HCT116 (cell line): ENCODE results near the gene MTA3. TPM values are rescaled to one million over a fixed set of nuclear protein-coding genes. Genes with fewer than 3 reads are reported as not detected.

Experiments used
- ATAC-seq: fragments of 200-7000 bp; cut with Tn5 transposase; 2 replicates; pipeline ENCODE4 v1.9.1; 2020; ENCODE audit warnings: mild to moderate bottlenecking, moderate library complexity
- BruUV-seq: library from RNA; stranded (reverse); fragments of 400-500 nt; replicated peaks from 2 replicates; lab custom pipeline; 2021; lab: Mats Ljungman, UMichigan
- CTCF ChIA-PET: fragments of 300-600 bp; sonication (Branson Sonifier 250); formaldehyde crosslinking; loops from one replicate; lab custom pipeline; 2021; ENCODE audit warnings: antibody characterized with exemption; lab: Charles Lee
- POLR2A ChIA-PET: fragments of 300-600, 350-600 bp; sonication (Branson Sonifier 250); formaldehyde crosslinking; loops from one replicate; lab custom pipeline; 2021; ENCODE audit warnings: antibody characterized with exemption; lab: Charles Lee
- RAD21 ChIA-PET, 2 experiments: fragments of 300-600 bp; sonication (Branson Sonifier 250); formaldehyde crosslinking; loops; one replicate each; lab custom pipeline; 2023; ENCODE audit warnings: low total read pairs in 2 of 2; ENCODE audit not compliant: uncharacterized antibody in 2 of 2, unreplicated experiment in 2 of 2, low non-redundant PET in 1 of 2; lab: Charles Lee
- DNase-seq: peaks from one replicate; pipeline ENCODE4 v3.0.0-alpha.2; 2010; ENCODE audit warnings: low read depth, low spot score
- H2AFZ ChIP-seq: fragments of 200-600 bp; shearing (Covaris generic), sonication (generic); 2 replicates; pipeline ENCODE4 v1.6.1; 2017; ENCODE audit warnings: low read depth, mixed run types, mixed read lengths, antibody characterized with exemption, low read length; ENCODE audit not compliant: poor library complexity, severe bottlenecking
- H3K27ac ChIP-seq: 2 replicates; pipeline ENCODE4 v1.5.1; 2012; ENCODE audit warnings: low read depth, low read length
- H3K27me3 ChIP-seq: fragments of 200-600 bp; sonication (generic); 2 replicates; pipeline ENCODE4 v1.6.1; 2016; ENCODE audit warnings: mixed run types, low read length, mixed read lengths; ENCODE audit not compliant: insufficient read depth
- H3K36me3 ChIP-seq, 2 experiments: fragments of 200-500 bp in 1 of 2; fragments of 200-600 bp in 1 of 2; sonication (Bioruptor generic) in 1 of 2; sonication (generic) in 1 of 2; 2 replicates each; pipeline versions ENCODE4 v1.5.1 to v1.6.1; 2014 to 2016; ENCODE audit warnings: low read length in 2 of 2, inconsistent platforms in 1 of 2, mixed read lengths in 1 of 2, mixed run types in 1 of 2; ENCODE audit not compliant: insufficient read depth in 2 of 2, control insufficient read depth in 1 of 2
- H3K4me1 ChIP-seq, 2 experiments: fragments of 200-600 bp in 1 of 2; sonication (generic) in 1 of 2; 2 replicates each; pipeline versions ENCODE4 v1.5.1 to v1.6.1; 2012 to 2017; ENCODE audit warnings: low read length in 2 of 2, inconsistent platforms in 1 of 2, mild to moderate bottlenecking in 1 of 2, mixed read lengths in 1 of 2, mixed run types in 1 of 2, moderate library complexity in 1 of 2; ENCODE audit not compliant: insufficient read depth in 2 of 2, control insufficient read depth in 1 of 2
- H3K4me2 ChIP-seq: fragments of 200-600 bp; sonication (generic); 2 replicates; pipeline ENCODE4 v1.6.1; 2017; ENCODE audit warnings: mixed run types, low read length, mixed read lengths
- H3K4me3 ChIP-seq, 2 experiments: fragments of 200-600 bp in 1 of 2; sonication (generic) in 1 of 2; replicated peaks in 1 of 2; 2 replicates each; pipeline ENCODE4 v1.5.1; 2011 to 2016; ENCODE audit warnings: low read length in 2 of 2, control low read depth in 1 of 2, low read depth in 1 of 2, mild to moderate bottlenecking in 1 of 2, mixed read lengths in 1 of 2, mixed run types in 1 of 2
- H3K79me2 ChIP-seq: fragments of 200-600 bp; sonication (generic); 2 replicates; pipeline ENCODE4 v1.6.1; 2017; ENCODE audit warnings: mild to moderate bottlenecking, mixed run types, low read length, moderate library complexity, mixed read lengths; ENCODE audit not compliant: insufficient read depth
- H3K9ac ChIP-seq: fragments of 200-600 bp; sonication (generic); 2 replicates; pipeline ENCODE4 v1.6.1; 2016; ENCODE audit warnings: low read length, mixed read lengths
- H3K9me2 ChIP-seq: fragments of 200-600 bp; sonication (generic), shearing (Covaris generic); 2 replicates; pipeline ENCODE4 v1.6.1; 2017; ENCODE audit warnings: mixed run types, mild to moderate bottlenecking, moderate library complexity; ENCODE audit not compliant: insufficient read depth
- H3K9me3 ChIP-seq, 2 experiments: fragments of 200-500 bp in 1 of 2; fragments of 200-600 bp in 1 of 2; sonication (Bioruptor generic) in 1 of 2; sonication (generic) in 1 of 2; 2 replicates each; pipeline ENCODE4 v1.6.1; 2014 to 2017; ENCODE audit warnings: low read length in 2 of 2, mixed read lengths in 2 of 2, inconsistent platforms in 1 of 2, low read depth in 1 of 2, mild to moderate bottlenecking in 1 of 2, mixed run types in 1 of 2, moderate library complexity in 1 of 2; ENCODE audit not compliant: control insufficient read depth in 1 of 2, insufficient read depth in 1 of 2
- H4K20me1 ChIP-seq: fragments of 200-600 bp; sonication (generic), shearing (Covaris generic); 2 replicates; pipeline ENCODE4 v1.6.1; 2017; ENCODE audit warnings: mixed run types, mild to moderate bottlenecking, moderate library complexity; ENCODE audit not compliant: insufficient read depth
- CEBPB ChIP-seq: IDR thresholded peaks from 2 replicates; pipeline ENCODE4 v1.6.1; 2012; ENCODE audit warnings: low read depth
- CTCF ChIP-seq, 3 experiments: fragments of 200-600 bp in 1 of 3; sonication (generic) in 1 of 3; IDR thresholded peaks in 2 of 3; conservative IDR thresholded peaks in 1 of 3; 2 replicates each; pipeline ENCODE4 v1.5.1; 2012 to 2017; ENCODE audit warnings: low read depth in 2 of 3, low read length in 2 of 3, antibody characterized with exemption in 1 of 3, borderline replicate concordance in 1 of 3, control low read depth in 1 of 3, mild to moderate bottlenecking in 1 of 3, mixed read lengths in 1 of 3, mixed run types in 1 of 3, moderate library complexity in 1 of 3; ENCODE audit not compliant: insufficient read depth in 1 of 3
- EZH2 ChIP-seq: fragments of 200-600 bp; sonication (generic); IDR thresholded peaks from 2 replicates; pipeline ENCODE4 v1.6.1; 2017; ENCODE audit warnings: antibody characterized with exemption, mixed run types
- EZH2phosphoT487 ChIP-seq: fragments of 200-600 bp; IDR thresholded peaks from 2 replicates; pipeline ENCODE4 v1.6.1; 2018; ENCODE audit warnings: antibody characterized with exemption, borderline replicate concordance
- JUND ChIP-seq: IDR thresholded peaks from 2 replicates; pipeline ENCODE4 v1.6.1; 2012
- MAX ChIP-seq: IDR thresholded peaks from 2 replicates; pipeline ENCODE4 v1.6.1; 2012
- POLR2A ChIP-seq: IDR thresholded peaks from 2 replicates; pipeline ENCODE4 v1.7.0; 2011; ENCODE audit warnings: borderline replicate concordance; ENCODE audit not compliant: insufficient read depth, insufficient read length; ENCODE audit errors: extremely low read depth
- POLR2AphosphoS5 ChIP-seq: IDR thresholded peaks from 2 replicates; pipeline ENCODE4 v1.6.1; 2011; ENCODE audit warnings: mild to moderate bottlenecking, low read depth, low read length, moderate library complexity
- SP1 ChIP-seq: IDR thresholded peaks from 2 replicates; pipeline ENCODE4 v1.6.1; 2012; ENCODE audit warnings: low read depth
- SRF ChIP-seq: IDR thresholded peaks from 2 replicates; pipeline ENCODE4 v1.6.1; 2012; ENCODE audit warnings: low read depth
- TCF7L2 ChIP-seq: IDR thresholded peaks from 2 replicates; pipeline ENCODE4 v1.7.0; 2011; ENCODE audit warnings: borderline replicate concordance, inconsistent platforms; ENCODE audit not compliant: insufficient read depth, insufficient read length; ENCODE audit errors: extremely low read depth
- ZNF274 ChIP-seq: fragments of 200-500 bp; sonication (Bioruptor generic); IDR thresholded peaks from 2 replicates; pipeline ENCODE4 v1.6.1; 2014; ENCODE audit warnings: mild to moderate bottlenecking, low read depth, low read length, inconsistent platforms
- intact Hi-C: fragments of 100-400 bp; cut with micrococcal nuclease; formaldehyde crosslinking; loops from 2 replicates; pipeline ENCODE4 v1.10.0; 2022
- total RNA-seq: library from RNA; stranded (reverse); gene quantifications from one replicate; pipeline ENCODE4 v1.2.1, GENCODE V29; 2021; ENCODE audit not compliant: unreplicated experiment

MTA3 gene
- total RNA-seq, 1 experiment from 2014 or later = 46.3 TPM

- H3K9ac ChIP-seq = no peak overlapping the region
- intact Hi-C loops = no loop called here
- H3K4me2 ChIP-seq = no peak overlapping the region
- POLR2A ChIA-PET = interaction anchor here (1.3 kb wide), 1 partner anchor 10 kb away, joined by 3 read pairs; no protein-coding TSS in a partner anchor
- no peaks in the 10 kb centered on the region for H3K4me1 ChIP-seq
- H4K20me1 ChIP-seq = no peaks in the 10 kb centered on the region
- no peaks in the 10 kb centered on the region for H3K27me3 ChIP-seq
- no peak overlapping the region for H3K4me3 ChIP-seq
- TF ChIP-seq SP1 (no peak), CEBPB (no peak), JUND (no peak), MAX (no peak), TCF7L2 (no peak), SRF (no peak), POLR2AphosphoS5 (no peak), ZNF274 (no peak), EZH2 (no peak)
- CTCF ChIA-PET = no interaction called here
- no peaks in the 10 kb centered on the region for H3K9me2 ChIP-seq
- no peaks in the 10 kb centered on the region for H3K36me3 ChIP-seq
- H2AFZ ChIP-seq = no peak overlapping the region
- ATAC-seq (no peak), DNase-seq (no peak)
- no TSS peak for BruUV-seq
- no peaks in the 10 kb centered on the region for H3K9me3 ChIP-seq
- H3K79me2 ChIP-seq = no peaks in the 10 kb centered on the region
- H3K27ac ChIP-seq = no peak overlapping the region
- RAD21 ChIA-PET = no interaction called here
These were observed 231.4 kb downstream of the MTA3 start for GRCh38 chr2:42799881-42800280.

- BruUV-seq = no TSS peak
- Histone ChIP-seq H4K20me1 (no peaks in the 10 kb centered on the region), H2AFZ (no peak overlapping the region), H3K27ac (no peak overlapping the region), H3K4me1 (no peaks in the 10 kb centered on the region), H3K4me3 (no peak overlapping the region), H3K27me3 (no peaks in the 10 kb centered on the region), H3K9me2 (no peaks in the 10 kb centered on the region), H3K79me2 (no peaks in the 10 kb centered on the region), H3K4me2 (no peak overlapping the region), H3K36me3 (no peaks in the 10 kb centered on the region), H3K9me3 (no peaks in the 10 kb centered on the region), H3K9ac (no peak overlapping the region)
- ChIA-PET RAD21 (no interaction called here), POLR2A (interaction anchor here (1.3 kb wide), 1 partner anchor 10 kb away, joined by 3 read pairs; no protein-coding TSS in a partner anchor), CTCF (no interaction called here)
- ATAC-seq (no peak), DNase-seq (no peak)
- intact Hi-C loops = no loop called here
- TF ChIP-seq EZH2phosphoT487 (no peak), CTCF (IDR thresholded peaks at IDR 0.05 in 2 of 3, conservative IDR thresholded peaks at IDR 0.05 in 1 of 3; ENCODE audit: borderline replicate concordance in 1 of 3, insufficient read depth in 1 of 3, low read depth in 2 of 3, low read length in 2 of 3) (no peak), TCF7L2 (no peak), POLR2A (no peak)
These were observed 232.1 kb downstream of the MTA3 start for GRCh38 chr2:42800461-42800962.
